BE2C (cell line): Measurements from ENCODE around the gene ARL8A.

ENCODE experiments used
- DNase-seq: peaks from one replicate; pipeline ENCODE4 v3.0.0-alpha.2; 2020
- H3K27me3 ChIP-seq: fragments of 250-450 bp; sonication (Bioruptor Pico); 2 replicates; pipeline ENCODE4 v1.5.1; 2020; ENCODE audit warnings: mild to moderate bottlenecking
- H3K36me3 ChIP-seq: fragments of 250-450 bp; sonication (Bioruptor Pico); 2 replicates; pipeline ENCODE4 v1.5.1; 2020; ENCODE audit warnings: mild to moderate bottlenecking
- H3K4me1 ChIP-seq: fragments of 250-450 bp; sonication (Bioruptor Pico); 2 replicates; pipeline ENCODE4 v1.5.1; 2020
- H3K4me3 ChIP-seq: 2 replicates; pipeline ENCODE4 v1.5.1; 2011; ENCODE audit warnings: low read depth, low read length
- H3K9me3 ChIP-seq: fragments of 250-450 bp; sonication (Bioruptor Pico); 2 replicates; pipeline ENCODE4 v1.5.1; 2020
- CTCF ChIP-seq: IDR thresholded peaks from 2 replicates; pipeline ENCODE4 v1.5.1; 2012; ENCODE audit warnings: mild to moderate bottlenecking, low read depth, low read length

ARL8A gene

GRCh38 chr1:202124142-202124541 is 20.4 kb downstream of the ARL8A start:
- no peaks in the 10 kb centered on the region; the same call in 1 of the 2 replicates for H3K4me1 ChIP-seq
- no peak overlapping the region for H3K4me3 ChIP-seq
- no peak for DNase-seq
- H3K27me3 ChIP-seq = no peaks in the 10 kb centered on the region
- no peaks in the 10 kb centered on the region for H3K9me3 ChIP-seq
- H3K36me3 ChIP-seq = no peaks in the 10 kb centered on the region
- TF ChIP-seq CTCF = no peak

GRCh38 chr1:202123336-202123813 is 21.2 kb downstream of the ARL8A start:
- H3K9me3 ChIP-seq = no peaks in the 10 kb centered on the region
- no peak for DNase-seq
- H3K4me3 ChIP-seq = no peak overlapping the region
- H3K4me1 ChIP-seq = no peaks in the 10 kb centered on the region; the same call in 1 of the 2 replicates
- no peak for TF ChIP-seq CTCF
- no peaks in the 10 kb centered on the region for H3K36me3 ChIP-seq
- H3K27me3 ChIP-seq = no peaks in the 10 kb centered on the region

GRCh38 chr1:202122639-202123335 is 21.8 kb downstream of the ARL8A start, which contains the start of gene GPR37L1:
TSS of gene GPR37L1 (plus strand) at chr1:202122917. CDS start at chr1:202122964, 47 bp downstream.
- peak; percentile 80 for DNase-seq
- no peaks in the 10 kb centered on the region for H3K27me3 ChIP-seq
- H3K9me3 ChIP-seq = no peaks in the 10 kb centered on the region
- H3K4me1 ChIP-seq = no peaks in the 10 kb centered on the region; the same call in 1 of the 2 replicates
- H3K4me3 ChIP-seq = no peak within 1 kb of the TSS
- TF ChIP-seq CTCF = peak; percentile 56
- no peaks in the 10 kb centered on the region for H3K36me3 ChIP-seq

GRCh38 chr1:202121006-202121405 is 23.5 kb downstream of the ARL8A start:
- H3K36me3 ChIP-seq = no peaks in the 10 kb centered on the region
- TF ChIP-seq CTCF = no peak
- no peaks in the 10 kb centered on the region for H3K27me3 ChIP-seq
- no peaks in the 10 kb centered on the region; the same call in 1 of the 2 replicates for H3K4me1 ChIP-seq
- no peak overlapping the region for H3K4me3 ChIP-seq
- no peak for DNase-seq
- H3K9me3 ChIP-seq = no peaks in the 10 kb centered on the region

- no peaks in the 10 kb centered on the region; the same call in 1 of the 2 replicates for H3K4me1 ChIP-seq
- no peaks in the 10 kb centered on the region for H3K27me3 ChIP-seq
- DNase-seq = no peak
- no peak for TF ChIP-seq CTCF
- no peaks in the 10 kb centered on the region for H3K36me3 ChIP-seq
- no peaks in the 10 kb centered on the region for H3K9me3 ChIP-seq
- H3K4me3 ChIP-seq = no peak overlapping the region
Observed at GRCh38 chr1:202117898-202118371, 26.6 kb downstream of the ARL8A start.

- no peak for TF ChIP-seq CTCF
- DNase-seq = no peak
Observed at GRCh38 chr1:202116287-202116686, 28.2 kb downstream of the ARL8A start.

More at GRCh38 chr1:202116287-202116686, 28.2 kb downstream of the ARL8A start:
- H3K9me3 ChIP-seq = no peaks in the 10 kb centered on the region
- no peaks in the 10 kb centered on the region for H3K27me3 ChIP-seq
- no peak overlapping the region for H3K4me3 ChIP-seq
- no peaks in the 10 kb centered on the region for H3K36me3 ChIP-seq
- no peaks in the 10 kb centered on the region for H3K4me1 ChIP-seq
